GM19043 (cell line): ENCODE measurements around the gene PMEPA1.
"Not testable (repeated sequence)": the region's sequence is repeated elsewhere in the genome, so short reads cannot be mapped to it uniquely, and the experiment has no call there.

ENCODE experiments used
- ATAC-seq: cut with Tn5 transposase; IDR thresholded peaks from one replicate; pipeline ENCODE4 v1.9.1; 2021; ENCODE audit warnings: low read depth; ENCODE audit not compliant: unreplicated experiment

The PMEPA1 gene

GRCh38 chr20:57654363-57654997, 55.3 kb downstream of the PMEPA1 start:
- no peak for ATAC-seq

DNA sequence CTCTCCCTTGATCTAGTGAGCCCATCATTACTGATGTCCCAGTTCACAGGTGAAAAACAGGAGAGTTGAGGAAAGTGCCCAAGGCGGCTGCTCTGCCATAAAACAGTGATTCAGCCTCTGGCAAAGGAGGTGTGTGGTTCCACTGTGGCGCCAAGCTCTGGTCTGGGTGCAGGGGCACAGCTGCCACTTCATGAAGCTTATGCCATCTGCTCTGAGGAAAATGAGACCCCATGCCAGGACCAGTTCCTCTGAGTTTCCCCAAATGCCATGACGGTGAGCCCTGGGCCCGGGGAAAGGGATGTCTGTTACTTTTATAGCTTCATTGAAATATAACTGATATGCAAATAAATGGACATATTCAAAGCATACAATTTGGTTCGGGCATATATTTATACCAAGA, 55.9 kb downstream of the PMEPA1 start:
- ATAC-seq, result no peak

GRCh38 chr20:57653546-57653900, 56.3 kb downstream of the PMEPA1 start:
- ATAC-seq, result no peak

- ATAC-seq, result no peak
Observed at GRCh38 chr20:57652606-57653545, 56.9 kb downstream of the PMEPA1 start.

- no peak for ATAC-seq
Observed at GRCh38 chr20:57651881-57652605, 57.8 kb downstream of the PMEPA1 start.

DNA sequence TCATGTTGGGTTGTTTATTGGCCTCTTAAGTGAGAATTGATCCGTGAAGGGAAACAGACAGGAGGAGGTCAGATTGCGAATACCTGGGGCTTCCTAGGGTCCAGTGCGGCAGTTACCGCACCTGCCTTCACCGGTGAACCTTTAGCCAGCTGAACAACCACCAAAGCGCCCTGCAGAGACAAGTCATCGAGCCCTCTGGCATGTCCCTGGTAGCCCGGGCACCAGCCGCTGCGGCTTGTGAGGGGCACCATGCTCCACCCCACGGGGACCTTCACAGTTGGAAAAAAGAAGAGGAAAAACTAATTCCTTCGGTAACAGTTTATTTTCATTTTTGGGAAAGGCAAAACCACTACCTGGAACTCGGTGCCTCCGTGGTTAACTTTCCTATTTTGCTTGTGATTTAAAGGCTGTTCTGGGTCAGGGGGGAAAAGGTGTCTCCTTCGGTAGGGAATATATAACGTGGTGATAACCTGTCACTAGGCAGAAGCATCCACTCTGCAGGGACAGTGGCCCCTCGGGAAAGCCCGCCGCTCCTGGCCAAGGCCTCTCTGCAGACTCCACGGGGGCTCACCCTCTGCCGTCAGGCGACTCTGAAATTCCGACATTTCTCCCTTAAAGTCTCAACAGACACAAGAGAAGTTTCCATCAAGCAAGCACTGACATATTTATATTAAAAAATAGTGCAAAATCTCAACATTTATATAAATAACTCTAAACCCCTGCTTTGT, 58.9 kb downstream of the PMEPA1 start:
- ATAC-seq, result no peak

- no peak for ATAC-seq
Observed at GRCh38 chr20:57650266-57650665, 59.5 kb downstream of the PMEPA1 start.

GRCh38 chr20:57649617-57650015, 60.2 kb downstream of the PMEPA1 start:
- no peak for ATAC-seq

DNA sequence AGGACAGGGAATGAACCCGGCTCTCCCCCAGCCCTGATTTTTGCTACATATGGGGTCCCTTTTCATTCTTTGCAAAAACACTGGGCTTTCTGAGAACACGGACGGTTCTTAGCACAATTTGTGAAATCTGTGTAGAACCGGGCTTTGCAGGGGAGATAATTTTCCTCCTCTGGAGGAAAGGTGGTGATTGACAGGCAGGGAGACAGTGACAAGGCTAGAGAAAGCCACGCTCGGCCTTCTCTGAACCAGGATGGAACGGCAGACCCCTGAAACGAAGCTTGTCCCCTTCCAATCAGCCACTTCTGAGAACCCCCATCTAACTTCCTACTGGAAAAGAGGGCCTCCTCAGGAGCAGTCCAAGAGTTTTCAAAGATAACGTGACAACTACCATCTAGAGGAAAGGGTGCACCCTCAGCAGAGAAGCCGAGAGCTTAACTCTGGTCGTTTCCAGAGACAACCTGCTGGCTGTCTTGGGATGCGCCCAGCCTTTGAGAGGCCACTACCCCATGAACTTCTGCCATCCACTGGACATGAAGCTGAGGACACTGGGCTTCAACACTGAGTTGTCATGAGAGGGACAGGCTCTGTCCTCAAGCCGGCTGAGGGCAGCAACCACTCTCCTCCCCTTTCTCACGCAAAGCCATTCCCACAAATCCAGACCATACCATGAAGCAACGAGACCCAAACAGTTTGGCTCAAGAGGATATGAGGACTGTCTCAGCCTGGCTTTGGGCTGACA, 60.8 kb downstream of the PMEPA1 start:
- no peak for ATAC-seq

- no peak for ATAC-seq
Observed at GRCh38 chr20:57647933-57648785, 61.7 kb downstream of the PMEPA1 start.

- ATAC-seq, result no peak
Observed at GRCh38 chr20:57647006-57647932, 62.5 kb downstream of the PMEPA1 start.

DNA sequence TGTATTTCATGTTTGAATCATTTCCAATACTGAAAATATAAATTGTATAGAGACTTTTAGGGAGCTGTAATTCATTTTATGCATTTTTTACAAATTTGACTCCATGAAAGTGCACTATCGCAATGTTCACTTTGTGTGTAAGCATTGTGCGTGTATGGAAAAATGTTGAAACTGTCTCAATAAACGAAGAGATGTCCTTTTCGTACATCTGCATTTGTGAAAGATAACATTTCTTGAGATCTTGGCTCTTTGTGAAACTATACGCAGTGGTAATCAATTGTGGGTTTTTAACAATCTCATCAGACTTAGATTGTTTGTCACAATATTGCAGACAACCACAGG, 70.9 kb downstream of the PMEPA1 start:
- no peak for ATAC-seq

DNA sequence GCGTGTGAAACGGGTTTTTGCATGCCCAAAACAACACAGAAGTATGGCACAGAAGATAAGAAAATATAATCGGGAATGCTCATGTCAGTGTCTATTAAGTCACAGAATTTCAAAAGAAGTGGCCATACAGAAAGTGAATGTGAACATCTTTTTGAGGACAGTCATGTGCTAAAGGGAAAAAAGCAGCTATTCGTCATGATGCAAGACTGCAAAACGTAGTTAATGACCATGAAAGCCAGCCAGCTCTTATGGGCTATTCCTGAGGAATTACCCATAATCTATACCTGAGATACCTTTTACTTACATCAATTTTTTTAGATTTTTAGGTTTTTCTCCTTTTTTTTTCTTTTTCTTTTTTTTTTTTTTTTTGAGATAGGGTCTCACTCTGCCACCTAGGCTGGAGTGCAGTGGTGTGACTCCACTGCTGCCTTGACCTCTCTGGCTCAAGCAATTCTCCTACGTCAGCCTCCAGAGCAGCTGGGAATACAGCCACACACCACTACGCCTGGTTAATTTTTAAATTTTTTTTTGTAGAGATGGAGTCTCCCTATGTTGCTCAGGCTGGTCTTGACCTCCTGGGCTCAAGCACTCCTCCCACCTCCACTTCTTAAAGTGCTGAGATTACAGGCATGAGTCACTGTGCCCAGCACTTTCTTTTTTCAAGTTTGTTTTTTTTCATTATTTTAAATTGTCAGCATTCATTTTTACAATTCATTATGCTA, 71.5 kb downstream of the PMEPA1 start:
- ATAC-seq, result no peak

GRCh38 chr20:57633945-57634491, 75.8 kb downstream of the PMEPA1 start:
- ATAC-seq, result no peak

DNA sequence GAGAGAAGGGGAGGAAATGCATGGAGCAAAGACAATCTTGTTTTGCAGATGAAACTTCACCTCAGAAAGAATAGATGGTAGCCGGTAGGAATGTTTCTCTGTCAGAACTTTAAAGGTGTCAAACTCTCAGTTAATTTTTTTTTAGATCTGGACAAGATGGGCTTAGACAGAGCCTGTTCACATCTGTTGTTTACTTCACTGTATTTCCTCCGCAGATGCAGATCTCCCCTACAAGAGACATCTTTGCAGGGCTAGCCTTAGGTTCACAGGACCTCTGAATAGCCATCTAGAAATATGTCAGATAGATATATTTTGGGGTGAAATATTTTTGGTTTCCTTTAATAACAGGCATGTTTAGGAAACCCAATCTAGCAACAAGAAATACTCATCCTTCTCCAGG, 77.5 kb downstream of the PMEPA1 start:
- no peak for ATAC-seq

DNA sequence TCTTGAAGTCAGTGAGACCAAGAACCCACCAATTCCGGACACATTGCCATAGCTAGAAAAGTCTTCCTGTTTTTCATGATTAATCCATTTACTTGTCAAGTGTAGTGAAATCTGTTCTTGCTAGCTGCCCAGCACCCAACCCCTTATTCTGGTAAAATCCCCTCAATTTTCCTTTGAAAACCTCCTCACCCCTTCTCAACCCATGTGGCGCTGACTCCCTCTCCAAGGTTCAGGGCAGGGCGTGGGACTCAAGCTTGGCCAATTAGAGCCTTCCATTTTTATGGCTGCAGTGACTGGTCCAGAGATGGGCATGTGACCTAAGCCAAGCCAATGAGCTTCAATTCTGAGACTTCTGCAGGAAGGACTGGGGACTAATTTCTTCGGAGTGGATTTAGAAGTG, 79.8 kb downstream of the PMEPA1 start:
- no peak for ATAC-seq

DNA sequence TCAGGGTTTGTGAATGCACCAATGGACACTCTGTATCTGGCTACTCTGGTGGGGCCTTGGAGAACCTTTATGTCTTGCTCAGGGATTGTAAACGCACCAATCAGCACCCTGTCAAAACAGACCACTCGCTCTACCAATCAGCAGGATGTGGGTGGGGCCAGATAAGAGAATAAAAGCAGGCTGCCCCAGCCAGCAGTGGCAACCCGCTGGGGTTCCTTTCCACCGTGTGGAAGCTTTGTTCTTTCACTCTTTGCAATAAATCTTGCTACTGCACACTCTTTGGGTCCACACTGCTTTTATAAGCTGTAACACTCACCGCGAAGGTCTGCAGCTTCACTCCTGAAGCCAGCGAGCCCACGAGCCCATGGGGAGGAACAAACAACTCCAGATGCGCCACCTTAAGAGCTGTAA, 80.3 kb downstream of the PMEPA1 start:
- not testable (repeated sequence) for ATAC-seq
